Ishikawa (cell line): ENCODE data around the gene CD33.

Experiments
- EGR1 ChIP-seq: IDR thresholded peaks from 2 replicates; pipeline ENCODE4 v1.6.1; 2012
- EP300 ChIP-seq: IDR thresholded peaks from 2 replicates; pipeline ENCODE4 v1.6.1; 2012; ENCODE audit warnings: borderline replicate concordance
- MAX ChIP-seq: IDR thresholded peaks from 2 replicates; pipeline ENCODE4 v1.6.1; 2012
- RAD21 ChIP-seq: IDR thresholded peaks from 2 replicates; pipeline ENCODE4 v1.6.1; 2012; ENCODE audit warnings: low read depth
- TEAD4 ChIP-seq: IDR thresholded peaks from 2 replicates; pipeline ENCODE4 v1.6.1; 2012

DNA sequence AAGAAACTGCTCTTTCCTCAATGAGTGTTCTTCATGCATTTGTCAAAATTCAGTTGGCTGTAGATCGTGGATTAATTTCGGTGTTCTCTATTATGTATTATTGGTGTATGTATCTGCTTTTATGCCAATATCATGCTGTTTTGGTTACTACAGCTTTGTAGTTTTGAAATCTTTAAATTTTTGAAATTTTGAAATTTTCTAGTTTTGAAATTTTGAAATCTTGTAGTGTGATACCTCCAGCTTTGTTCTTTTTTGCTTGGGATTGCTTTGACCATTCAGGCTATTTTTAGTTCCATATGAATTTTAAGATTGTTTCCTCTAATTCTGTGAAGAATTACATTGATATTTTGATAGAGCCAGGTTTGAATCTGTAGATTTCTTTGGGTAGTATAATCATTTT, 3.1 kb downstream of the CD33 start:
- TF ChIP-seq RAD21 (no peak), EGR1 (no peak), MAX (no peak), TEAD4 (no peak), EP300 (no peak)
